HG03457 (cell line): ENCODE results near the gene AP2A1.

Experiments used
- ATAC-seq: cut with Tn5 transposase; IDR thresholded peaks from one replicate; pipeline ENCODE4 v1.9.1; 2021; ENCODE audit warnings: moderate number of reproducible peaks; ENCODE audit not compliant: unreplicated experiment

Gene AP2A1

DNA sequence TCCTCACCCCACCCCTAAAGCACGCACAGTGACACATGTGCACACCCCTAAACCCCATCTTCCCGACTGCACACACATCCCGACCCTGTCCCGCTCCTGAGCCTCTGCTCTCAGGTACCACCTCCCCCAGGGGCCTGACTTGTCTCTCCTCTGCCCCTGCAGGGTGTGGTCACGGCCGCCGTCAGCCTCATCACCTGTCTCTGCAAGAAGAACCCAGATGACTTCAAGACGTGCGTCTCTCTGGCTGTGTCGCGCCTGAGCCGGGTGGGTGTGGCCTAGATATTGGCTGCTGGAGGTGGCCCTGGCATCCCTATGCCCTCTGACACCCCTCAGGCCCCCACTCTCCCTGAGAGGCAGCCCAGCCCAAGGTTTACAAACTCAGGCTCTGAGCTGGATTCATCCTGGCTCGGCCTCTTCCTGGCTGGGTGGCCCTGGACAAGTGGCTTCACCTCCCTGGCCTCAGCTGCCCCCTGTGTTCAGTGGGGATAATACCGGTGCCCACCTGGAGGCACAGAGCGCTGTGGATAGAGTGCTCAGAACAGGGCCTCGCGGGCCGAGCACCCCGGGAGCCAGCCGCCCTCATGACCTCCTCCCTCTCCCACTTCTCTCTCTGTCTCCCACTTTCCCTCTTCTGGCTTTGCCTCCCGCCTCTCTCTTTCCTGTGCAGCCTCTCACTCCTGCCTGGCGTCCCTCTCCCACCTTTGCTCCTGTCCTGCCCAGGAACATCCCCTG, 26.2 kb downstream of the AP2A1 start:
- ATAC-seq, result no peak

DNA sequence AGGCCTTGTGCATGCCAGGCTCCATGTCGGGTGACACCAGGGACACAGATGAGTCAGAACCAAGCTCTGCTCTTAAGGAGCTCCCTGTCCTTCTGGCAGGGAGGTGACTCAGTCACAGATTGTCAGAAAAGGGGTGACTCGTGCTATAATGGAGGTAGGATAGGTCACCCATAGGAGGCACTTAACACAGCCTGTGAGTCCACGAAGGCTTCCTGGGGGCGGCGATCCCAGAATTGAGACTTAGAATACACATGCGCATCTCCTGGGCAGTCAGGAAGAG, 26.7 kb downstream of the AP2A1 start:
- ATAC-seq, result no peak

DNA sequence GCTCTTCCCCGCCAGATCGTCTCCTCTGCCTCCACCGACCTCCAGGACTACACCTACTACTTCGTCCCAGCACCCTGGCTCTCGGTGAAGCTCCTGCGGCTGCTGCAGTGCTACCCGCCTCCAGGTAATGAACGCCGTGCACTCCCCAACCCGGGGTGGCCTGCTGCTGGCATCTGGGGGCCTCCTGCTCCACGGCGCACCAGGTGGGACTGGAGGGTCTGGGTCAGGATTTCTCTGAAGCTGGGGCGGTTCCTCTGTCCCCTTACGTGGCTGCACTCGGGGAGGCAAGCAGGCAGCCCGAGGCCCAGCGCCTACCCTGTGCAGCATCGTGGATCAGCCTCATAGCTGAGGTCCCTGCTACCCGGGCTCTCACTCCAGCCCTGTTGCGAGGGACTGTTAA, 28.8 kb downstream of the AP2A1 start:
- no peak for ATAC-seq

DNA sequence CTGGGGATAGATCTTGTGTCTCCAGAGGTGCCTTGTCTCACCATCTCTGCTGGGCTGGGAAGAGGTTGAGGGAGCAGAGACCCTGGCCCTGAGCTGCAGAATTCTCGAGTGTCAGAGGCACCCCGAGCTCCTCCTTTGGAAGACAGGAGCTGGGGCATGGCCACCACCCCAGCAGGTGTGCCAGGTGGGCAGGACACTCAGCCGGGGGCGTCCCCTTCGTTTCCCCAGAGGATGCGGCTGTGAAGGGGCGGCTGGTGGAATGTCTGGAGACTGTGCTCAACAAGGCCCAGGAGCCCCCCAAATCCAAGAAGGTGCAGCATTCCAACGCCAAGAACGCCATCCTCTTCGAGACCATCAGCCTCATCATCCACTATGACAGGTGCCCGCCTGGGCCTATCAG, 31.8 kb downstream of the AP2A1 start:
- no peak for ATAC-seq

DNA sequence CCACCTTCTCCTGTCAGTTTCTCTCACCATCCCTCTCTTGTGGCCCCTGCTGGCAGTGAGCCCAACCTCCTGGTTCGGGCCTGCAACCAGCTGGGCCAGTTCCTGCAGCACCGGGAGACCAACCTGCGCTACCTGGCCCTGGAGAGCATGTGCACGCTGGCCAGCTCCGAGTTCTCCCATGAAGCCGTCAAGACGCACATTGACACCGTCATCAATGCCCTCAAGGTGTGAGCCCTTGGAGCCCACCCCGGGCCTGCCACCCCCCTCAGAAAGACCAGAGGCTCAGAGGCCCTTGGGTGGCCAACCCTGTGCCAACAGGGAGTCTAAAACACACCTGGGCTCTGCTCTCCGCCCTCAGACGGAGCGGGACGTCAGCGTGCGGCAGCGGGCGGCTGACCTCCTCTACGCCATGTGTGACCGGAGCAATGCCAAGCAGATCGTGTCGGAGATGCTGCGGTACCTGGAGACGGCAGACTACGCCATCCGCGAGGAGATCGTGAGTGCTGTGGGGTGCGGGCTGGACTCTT, 32.5 kb downstream of the AP2A1 start:
- no peak for ATAC-seq

DNA sequence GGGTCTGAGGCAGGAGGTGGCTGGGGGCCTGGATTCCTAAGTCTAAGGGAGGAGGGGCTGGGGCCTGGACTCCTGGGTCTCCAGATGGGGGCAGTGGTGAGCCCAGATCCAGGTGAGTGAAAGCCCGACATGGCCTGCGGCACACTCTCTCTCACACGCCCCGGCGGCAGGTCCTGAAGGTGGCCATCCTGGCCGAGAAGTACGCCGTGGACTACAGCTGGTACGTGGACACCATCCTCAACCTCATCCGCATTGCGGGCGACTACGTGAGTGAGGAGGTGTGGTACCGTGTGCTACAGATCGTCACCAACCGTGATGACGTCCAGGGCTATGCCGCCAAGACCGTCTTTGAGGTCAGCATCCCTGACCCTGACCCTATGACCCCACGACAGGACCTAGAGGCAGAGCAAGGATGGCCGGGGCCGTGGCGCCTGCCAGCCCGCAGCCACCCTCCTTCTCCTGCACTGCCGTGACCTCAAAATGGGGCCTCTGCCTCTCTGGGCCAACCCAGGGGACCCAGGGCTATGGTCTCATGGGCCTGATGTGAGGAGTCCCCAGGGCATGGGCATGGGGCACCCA, 33.1 kb downstream of the AP2A1 start:
- no peak for ATAC-seq

DNA sequence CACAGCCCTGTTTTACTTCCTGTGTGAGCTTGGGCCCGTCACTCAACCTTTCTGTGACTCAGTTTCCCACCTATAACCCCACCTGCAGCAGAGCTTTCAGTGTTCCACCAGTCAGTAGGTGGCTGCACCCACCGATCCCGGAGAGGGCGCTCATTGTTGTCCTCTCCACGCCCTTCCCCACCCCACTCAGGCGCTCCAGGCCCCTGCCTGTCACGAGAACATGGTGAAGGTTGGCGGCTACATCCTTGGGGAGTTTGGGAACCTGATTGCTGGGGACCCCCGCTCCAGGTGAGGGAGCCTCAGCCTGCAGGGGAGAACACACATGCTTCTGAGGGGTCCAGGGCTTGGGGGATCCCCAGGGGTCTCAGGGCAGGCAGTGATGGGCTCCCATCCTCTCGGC, 34.0 kb downstream of the AP2A1 start:
- ATAC-seq, result no peak

DNA sequence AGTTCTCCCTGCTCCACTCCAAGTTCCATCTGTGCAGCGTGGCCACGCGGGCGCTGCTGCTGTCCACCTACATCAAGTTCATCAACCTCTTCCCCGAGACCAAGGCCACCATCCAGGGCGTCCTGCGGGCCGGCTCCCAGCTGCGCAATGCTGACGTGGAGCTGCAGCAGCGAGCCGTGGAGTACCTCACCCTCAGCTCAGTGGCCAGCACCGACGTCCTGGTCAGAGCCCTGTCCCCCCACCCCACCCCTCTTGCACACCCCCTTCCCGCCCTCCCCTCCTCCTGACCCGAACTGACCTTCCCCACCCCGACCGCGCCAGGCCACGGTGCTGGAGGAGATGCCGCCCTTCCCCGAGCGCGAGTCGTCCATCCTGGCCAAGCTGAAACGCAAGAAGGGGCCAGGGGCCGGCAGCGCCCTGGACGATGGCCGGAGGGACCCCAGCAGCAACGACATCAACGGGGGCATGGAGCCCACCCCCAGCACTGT, 34.6 kb downstream of the AP2A1 start:
- no peak for ATAC-seq

DNA sequence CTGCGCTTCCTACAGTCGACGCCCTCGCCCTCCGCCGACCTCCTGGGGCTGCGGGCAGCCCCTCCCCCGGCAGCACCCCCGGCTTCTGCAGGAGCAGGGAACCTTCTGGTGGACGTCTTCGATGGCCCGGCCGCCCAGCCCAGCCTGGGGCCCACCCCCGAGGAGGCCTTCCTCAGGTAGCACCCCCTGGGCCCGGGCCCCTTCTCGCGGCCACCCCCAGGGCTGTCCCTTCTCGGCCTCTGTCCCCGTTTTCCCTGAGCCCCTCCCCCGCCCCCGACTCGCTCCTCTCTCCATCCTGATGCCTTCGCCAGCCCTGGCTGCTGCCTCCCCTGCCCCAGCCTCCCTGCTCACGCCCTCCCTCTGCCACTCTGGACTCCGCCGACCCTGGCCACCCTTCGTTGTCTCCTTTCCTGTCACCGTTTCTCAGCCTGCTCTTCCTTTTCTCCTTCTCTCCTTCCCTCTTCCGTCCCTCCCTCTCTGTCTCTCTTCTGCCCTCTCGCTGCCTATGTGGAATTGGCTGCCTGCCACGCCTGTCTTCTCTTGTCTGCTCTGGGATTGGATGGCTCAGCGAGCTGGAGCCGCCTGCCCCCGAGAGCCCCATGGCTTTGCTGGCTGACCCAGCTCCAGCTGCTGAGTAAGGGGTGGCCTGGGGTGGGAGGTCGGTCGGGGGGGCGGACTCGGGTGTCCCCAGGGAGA, 35.3 kb downstream of the AP2A1 start:
- no peak for ATAC-seq

DNA sequence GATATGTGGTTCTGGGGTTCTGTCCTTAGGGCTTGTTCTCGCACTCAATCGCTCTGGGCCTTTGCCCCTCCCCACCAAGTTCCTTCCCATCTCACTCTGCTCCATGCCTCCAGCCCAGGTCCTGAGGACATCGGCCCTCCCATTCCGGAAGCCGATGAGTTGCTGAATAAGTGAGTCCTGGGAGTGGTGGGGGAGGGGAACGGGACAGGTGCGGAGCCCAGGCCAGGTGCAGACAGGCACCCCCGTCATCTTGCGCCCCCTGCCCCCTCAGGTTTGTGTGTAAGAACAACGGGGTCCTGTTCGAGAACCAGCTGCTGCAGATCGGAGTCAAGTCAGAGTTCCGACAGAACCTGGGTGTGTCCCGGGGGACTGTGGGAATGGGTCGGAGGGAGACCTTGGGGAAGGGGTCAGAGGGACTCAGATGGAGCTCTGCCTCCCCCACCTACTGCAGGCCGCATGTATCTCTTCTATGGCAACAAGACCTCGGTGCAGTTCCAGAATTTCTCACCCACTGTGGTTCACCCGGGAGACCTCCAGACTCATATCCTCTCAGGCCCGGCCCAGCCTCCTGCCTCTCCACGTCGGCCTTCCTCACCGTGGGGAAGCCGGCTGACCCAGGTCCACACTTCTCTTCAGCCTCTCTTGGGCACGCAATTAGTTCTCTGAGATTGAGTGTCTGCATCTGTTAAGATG, 36.2 kb downstream of the AP2A1 start:
- no peak for ATAC-seq

DNA sequence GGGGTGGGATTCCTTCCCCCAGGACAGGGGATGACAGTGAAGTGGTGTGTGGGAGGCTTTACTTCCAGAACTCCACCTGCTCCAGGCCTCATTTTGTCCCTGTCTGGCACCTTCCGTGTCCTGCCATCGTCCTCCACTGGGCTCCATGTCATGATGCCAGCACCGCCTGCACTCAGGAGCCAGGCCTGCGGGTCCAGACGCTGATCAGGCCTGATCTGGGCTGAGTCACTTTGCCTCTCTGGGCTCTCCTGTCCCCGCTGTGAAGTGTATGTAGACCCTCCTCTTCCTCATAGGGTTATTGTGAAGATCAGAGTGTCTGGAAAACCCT, 36.7 kb downstream of the AP2A1 start:
- no peak for ATAC-seq

DNA sequence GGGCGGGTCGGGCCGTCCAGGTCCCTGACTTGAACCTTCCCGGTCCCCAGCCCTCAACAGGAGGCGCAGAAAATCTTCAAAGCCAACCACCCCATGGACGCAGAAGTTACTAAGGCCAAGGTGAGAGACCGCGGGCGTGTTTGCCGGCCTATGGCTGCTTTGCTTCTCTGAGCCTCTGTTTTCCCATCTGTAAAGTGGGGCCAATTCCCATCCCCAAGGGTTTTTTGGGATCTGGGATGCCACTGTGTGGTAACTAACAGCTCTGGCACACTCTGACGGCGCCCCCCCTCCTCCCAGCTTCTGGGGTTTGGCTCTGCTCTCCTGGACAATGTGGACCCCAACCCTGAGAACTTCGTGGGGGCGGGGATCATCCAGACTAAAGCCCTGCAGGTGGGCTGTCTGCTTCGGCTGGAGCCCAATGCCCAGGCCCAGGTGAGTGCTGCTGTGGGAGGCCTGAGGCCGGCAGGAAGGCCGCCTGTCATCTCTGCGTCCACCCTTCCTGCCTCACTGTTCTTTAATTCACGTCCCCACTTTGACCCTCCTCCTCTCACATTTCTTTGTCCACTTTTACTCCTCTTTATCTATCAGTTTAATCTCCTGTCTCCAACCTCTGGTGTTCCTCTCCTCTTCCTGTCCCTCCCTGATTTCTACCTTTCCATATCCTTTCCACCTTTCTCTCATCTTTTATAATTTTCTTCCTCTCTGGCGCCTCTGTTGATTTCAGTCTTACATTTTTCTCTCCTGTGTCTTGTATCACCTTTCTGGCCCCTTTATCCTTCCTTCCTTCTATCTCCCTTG, 39.2 kb downstream of the AP2A1 start:
- no peak for ATAC-seq

DNA sequence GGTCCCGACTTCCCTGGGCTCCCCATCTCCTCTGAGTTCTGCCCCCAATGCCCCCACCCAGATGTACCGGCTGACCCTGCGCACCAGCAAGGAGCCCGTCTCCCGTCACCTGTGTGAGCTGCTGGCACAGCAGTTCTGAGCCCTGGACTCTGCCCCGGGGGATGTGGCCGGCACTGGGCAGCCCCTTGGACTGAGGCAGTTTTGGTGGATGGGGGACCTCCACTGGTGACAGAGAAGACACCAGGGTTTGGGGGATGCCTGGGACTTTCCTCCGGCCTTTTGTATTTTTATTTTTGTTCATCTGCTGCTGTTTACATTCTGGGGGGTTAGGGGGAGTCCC, 39.8 kb downstream of the AP2A1 start:
- no peak for ATAC-seq

DNA sequence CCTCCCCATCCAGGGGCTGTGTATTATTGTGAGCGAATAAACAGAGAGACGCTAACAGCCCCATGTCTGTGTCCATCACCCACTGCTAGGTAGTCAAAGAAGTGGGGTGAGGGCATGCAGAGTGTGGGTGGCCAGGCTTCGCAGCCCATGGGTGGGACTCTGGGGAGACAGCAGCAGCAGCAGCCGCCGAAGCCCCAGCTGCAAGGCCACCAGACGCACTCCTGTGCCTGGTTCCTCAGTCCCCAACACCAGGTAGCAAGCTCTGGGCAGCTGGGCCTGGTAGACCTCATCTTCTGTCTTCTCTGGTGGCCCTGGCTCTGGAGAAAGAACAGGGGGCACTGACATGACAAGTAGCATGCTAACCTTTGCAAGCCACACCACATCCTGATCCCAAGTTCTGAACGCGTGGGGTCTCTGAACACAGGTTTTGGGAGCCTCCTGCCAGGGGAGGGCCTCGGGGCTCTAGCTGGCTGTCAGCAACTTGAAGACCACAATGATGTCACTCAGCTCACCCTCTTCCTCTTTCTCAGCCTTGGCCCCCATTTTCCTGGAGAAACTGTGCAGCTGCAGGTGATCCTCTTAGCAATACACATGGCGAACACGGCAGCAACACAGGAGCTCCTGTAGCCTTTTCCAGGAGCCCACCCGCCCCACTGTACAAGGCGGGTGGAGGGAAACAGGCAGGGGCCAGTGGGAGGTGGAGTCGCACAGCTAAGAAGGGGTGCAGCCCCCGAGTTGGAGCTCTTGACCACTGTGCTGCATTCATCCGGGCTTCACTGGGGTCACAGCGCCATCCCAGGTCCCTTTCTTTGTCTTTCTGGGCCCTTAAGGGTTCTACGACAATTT, 40.5 kb downstream of the AP2A1 start:
- no peak for ATAC-seq

DNA sequence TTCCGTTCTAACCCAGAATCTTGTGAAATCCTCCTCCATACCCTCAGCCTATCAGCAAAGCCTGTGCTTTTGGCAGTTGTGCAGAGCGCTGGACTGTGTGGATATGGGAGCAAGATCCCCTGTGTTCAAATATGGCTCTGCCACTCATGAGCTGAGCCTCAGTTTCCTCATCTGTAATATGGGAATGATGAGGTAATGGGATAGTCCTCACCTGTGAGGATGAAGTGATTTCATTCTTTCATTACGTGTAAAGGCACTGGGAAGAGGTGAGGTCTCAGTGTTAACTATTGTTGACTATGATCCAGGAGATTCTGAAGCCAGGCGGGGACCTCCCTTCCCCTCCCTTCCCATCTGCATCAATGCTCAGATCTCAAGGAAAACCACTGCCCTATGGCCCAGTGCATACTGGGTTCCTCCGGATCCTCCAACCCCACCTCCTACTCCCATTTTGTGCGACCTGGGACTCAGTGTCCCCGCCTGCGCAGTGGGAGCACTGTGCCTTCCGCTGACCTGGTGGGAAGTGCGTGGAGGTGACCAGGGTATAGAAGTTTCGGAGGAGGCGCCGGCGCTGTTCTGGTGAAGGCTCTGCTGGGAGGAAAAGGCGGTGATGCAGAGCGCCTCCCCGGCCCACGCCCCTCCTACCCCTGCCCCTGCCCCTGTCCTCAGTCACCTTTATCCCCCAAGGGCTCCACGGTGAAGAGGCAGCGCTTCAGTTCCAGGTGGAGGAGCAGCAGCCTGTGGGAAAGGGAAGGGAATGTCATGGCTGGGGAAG, 41.3 kb downstream of the AP2A1 start:
- no peak for ATAC-seq

DNA sequence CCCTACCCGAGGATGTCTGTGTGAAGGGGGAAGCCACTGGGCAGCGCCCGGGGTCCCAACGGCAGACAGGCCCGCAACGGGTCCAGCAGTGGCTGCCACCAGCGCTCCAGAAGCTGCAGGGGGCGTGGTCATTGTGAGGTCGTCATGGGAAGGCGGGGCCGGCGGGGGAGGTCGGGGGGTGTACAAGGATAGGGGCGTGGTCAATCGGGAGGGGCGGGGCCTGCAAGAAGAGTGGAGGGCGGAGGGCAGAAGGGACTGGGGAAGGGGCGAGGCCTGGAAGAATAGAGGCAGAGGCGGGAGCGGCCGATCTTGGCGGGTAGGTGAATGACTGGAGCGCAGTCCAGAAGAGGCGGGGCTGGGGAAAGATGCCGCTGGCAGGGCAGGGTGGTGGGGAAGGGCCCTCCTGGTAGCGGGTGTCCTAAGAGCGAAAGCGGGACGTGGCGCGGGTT, 41.9 kb downstream of the AP2A1 start:
- ATAC-seq, result no peak

DNA sequence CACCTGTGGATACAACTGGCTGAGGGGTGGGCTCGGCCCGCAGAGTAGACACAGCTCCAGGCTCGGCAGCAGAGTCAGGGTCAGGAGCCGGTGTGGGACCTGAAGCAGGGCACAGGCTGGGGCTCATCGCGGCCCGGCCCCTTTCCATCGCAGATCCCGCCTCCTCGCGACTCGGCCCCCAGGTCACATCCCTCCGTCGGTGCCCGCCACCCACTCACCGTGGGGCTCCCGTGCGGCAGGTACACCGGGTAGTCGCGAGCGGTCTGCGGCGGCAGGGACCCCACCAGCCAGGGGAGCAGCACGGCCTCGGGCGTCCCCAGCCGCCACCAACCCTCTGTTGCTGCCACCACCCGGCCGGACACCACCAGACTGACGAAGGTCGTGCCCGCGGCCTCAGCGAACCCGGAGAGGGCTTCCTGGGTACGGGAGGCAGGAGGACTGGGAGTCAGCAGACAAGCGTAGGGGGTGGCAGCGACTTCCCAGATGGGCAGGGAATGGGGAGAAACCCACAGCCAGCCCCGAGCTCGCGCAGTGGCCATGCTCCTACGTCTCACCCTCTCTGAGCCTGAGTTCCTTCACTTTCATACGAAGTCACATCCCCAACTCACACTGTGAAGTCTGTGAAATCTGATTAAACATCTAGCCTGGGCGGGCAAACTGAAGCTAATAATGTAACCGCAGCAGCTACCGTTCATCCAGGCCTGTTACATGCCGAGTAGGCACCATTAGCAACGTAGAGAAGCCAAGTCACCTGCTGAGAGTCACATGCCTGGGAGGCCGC, 42.5 kb downstream of the AP2A1 start:
- ATAC-seq, result no peak

DNA sequence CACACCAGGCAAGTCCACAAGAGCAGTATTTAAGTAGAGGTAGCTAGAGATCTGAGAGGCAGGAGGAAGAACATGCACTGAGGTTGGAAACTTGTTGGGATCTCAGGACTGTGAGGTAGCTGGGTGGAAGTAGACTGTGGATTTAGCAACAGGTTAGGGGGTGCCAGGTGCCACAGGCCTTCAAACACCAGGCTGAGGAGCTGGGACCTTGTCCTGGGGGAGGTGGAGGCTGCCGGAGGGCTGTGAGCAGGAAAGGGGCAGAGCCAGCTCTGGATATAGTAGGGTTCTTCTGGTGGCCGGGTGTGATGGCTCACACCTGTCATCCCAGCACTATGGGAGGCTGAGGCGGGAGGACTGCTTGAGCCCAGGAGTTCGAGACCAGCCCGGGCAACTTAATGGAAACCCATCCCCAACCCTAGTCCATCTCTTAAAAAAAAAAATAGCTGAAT, 43.2 kb downstream of the AP2A1 start:
- no peak for ATAC-seq

DNA sequence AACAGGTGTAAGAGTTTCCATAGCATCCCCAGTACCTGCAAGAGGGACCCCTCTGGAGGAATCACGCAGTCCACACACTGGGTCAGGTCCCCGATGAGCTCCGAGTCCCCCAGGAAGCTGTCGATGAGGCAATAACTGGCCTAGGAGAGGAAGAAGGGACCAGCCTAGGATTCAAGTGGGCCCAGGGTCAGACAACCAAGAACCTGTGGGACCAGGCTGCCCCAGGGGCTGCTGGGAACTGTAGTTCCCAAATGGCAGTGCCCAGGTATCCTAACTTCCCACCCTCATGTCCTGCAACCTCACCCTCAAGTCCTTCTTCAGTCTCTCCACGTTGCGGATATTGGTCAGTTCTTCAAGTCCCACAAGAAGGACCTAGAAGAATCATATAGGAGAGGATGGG, 44.5 kb downstream of the AP2A1 start:
- no peak for ATAC-seq
